ENCODE results near the gene SSH2. TPM values are rescaled to one million over a fixed set of nuclear protein-coding genes. Genes with fewer than 3 reads are reported as not detected.

The SSH2 gene
- total RNA-seq, 6 experiments from 2014 or later: 22.2 to 27.0 (median 23.2) TPM

DNA sequence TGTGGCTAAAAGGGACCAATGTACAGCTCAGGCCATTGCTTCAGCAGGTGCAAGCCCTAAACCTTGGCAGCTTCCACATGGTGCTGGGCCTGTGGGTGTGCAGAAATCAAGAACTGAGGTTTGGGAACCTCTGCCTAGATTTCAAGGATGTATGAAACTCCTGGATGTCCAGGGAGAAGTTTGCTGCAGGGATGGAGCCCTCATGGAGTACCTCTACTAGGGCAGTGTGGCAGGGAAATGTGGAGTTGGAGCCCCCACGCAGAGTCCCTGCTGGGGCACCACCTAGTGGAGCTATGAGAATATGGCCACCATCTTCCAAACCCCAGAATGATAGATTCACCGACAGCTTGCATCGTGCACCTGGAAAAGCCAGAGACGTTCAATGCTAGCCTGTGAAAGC lies 24.4 kb upstream of the SSH2 start:
- Mint-ChIP-seq H3K27me3 (ENCODE audit: insufficient read depth) (no peaks in the 10 kb centered on the region), H3K4me3 (no peak overlapping the region), H3K9me3 (peaks cover 7% of the 10 kb centered on the region), H3K27ac (no peak overlapping the region), H3K36me3 (ENCODE audit: low read depth) (peaks cover 5% of the 10 kb centered on the region; the same call in 1 of the 2 replicates), H3K4me1 (ENCODE audit: low read depth) (peaks cover 14% of the 10 kb centered on the region)
- peak; percentile 45 for TF ChIP-seq CTCF (IDR thresholded peaks at IDR 0.05)
- no peak for DNase-seq

DNA sequence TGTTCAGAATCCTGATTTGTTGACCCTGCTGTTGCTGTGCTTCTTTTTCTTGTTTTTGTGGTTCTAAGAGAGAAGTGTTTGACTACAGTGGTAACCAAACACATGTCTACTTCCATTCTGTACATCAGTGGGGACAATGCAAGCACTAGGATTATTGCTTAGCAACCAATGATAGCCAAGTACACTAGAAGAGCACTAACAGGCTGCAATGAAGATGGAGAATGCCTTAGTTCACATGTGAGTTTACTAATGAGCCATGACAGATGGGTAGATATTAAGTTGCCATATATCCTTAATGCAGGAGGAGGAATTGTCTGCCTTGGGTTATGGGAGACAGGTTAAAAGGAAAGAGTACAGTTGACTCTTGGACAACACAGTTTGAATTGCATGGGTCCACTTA lies 19.7 kb upstream of the SSH2 start:
- Mint-ChIP-seq H3K4me1 (ENCODE audit: low read depth) (no peaks in the 10 kb centered on the region), H3K36me3 (ENCODE audit: low read depth) (peaks cover 5% of the 10 kb centered on the region), H3K9me3 (peaks cover 7% of the 10 kb centered on the region), H3K27ac (no peak overlapping the region), H3K27me3 (ENCODE audit: insufficient read depth) (no peaks in the 10 kb centered on the region; the same call in 1 of the 2 replicates), H3K4me3 (no peak overlapping the region)
- no peak for DNase-seq
- no peak for TF ChIP-seq CTCF (IDR thresholded peaks at IDR 0.05)

DNA sequence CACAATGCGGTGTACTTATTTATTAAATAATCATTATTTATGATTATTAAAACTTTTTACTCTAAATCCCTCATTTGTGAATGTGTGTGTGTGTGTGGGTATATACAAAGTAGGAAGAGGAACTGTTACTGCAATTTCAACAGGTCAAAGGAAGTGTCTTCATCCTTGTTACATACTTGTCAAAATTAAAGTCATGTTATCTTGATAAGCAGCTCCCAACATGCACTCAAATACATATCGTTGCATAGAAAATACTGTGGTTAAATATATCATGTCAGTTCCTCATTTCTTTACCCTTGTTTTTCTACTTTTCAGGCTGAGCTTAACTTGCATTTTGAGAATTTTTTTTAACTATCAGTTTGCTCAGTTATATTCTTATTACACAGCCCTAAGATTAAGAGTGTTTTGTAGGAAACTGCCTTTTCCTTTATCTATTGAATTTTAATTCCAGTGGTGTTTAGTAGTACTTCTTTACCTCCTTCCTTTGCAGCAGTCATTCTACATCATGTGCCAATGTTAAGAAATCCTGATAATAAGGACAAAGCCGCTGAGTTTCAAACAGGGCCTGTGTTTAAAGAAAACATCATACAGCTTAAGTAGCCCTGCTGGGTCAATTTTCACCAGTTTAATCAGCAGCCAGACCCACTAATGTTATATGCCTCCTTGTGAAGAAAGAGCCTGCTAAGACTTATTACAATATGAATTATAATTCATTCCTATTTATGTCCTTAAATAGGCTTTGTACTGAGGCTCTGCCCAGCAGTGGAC lies 18.6 kb upstream of the SSH2 start:
- DNase-seq: no peak
- no peak for TF ChIP-seq CTCF (IDR thresholded peaks at IDR 0.05)
- Mint-ChIP-seq H3K9me3 (peaks cover 3% of the 10 kb centered on the region), H3K4me1 (ENCODE audit: low read depth) (no peaks in the 10 kb centered on the region), H3K4me3 (no peak overlapping the region), H3K27me3 (ENCODE audit: insufficient read depth) (no peaks in the 10 kb centered on the region; the same call in 1 of the 2 replicates), H3K36me3 (ENCODE audit: low read depth) (peaks cover 2% of the 10 kb centered on the region), H3K27ac (no peak overlapping the region)

DNA sequence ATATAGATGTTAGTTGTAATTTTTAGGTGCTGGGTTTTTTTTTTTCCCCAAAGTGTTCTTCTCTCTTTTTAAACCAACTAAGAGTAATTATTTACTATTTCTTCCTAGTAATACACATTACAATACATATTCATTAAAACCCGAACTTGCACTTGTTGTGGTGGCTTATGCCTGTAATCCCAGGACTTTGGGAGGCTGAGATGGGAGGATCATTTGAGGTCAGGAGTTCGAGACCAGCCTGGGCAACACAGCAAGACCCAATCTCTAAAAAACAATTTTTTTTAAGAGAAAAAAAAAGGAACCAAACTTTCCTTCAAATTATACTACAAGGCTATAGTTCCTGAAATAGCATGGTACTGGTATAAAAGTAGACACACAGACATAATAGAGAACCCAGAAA lies 15.3 kb upstream of the SSH2 start:
- Mint-ChIP-seq H3K36me3 (ENCODE audit: low read depth) (no peaks in the 10 kb centered on the region; the same call in 1 of the 2 replicates), H3K27ac (no peak overlapping the region), H3K27me3 (ENCODE audit: insufficient read depth) (no peaks in the 10 kb centered on the region; the same call in 1 of the 2 replicates), H3K4me1 (ENCODE audit: low read depth) (no peaks in the 10 kb centered on the region), H3K9me3 (no peaks in the 10 kb centered on the region), H3K4me3 (no peak overlapping the region)
- no peak for TF ChIP-seq CTCF (IDR thresholded peaks at IDR 0.05)
- no peak for DNase-seq

DNA sequence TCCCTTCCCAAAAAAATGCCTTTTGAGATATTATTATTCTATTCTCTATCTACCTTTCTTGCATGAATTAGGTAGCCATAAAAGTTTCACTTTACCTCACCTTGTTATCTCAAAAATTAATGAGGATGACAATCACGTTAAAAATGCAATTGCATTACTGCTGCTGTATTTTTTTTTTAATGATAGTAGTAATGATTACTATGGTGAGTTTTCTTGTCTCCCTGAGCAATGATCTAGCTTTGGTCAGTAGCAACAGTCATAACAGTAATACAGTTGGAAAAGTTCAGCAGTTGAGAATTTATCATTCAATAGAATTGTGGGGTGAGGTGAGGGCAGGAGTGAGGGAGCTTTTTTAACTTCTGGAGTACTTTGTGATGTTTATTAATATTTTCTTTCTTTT lies 11.3 kb upstream of the SSH2 start, which contains the start of gene EFCAB5:
Gene EFCAB5 (plus strand): TSS at position 301 of the 400 bp plus-strand sequence. CDS start 163 bp downstream, outside the sequence.
- Mint-ChIP-seq H3K4me1 (ENCODE audit: low read depth) (peaks cover 7% of the 10 kb centered on the region; the same call in 1 of the 2 replicates), H3K27me3 (ENCODE audit: insufficient read depth) (no peaks in the 10 kb centered on the region), H3K4me3 (no peak within 1 kb of the TSS), H3K9me3 (no peaks in the 10 kb centered on the region), H3K36me3 (ENCODE audit: low read depth) (no peaks in the 10 kb centered on the region), H3K27ac (no peak within 1 kb of the TSS)
- DNase-seq: no peak
- no peak for TF ChIP-seq CTCF (IDR thresholded peaks at IDR 0.05)
